Hepatocyte (in vitro differentiated cells): ENCODE results near the gene CALD1. TPM values are rescaled to one million over a fixed set of nuclear protein-coding genes. Genes with fewer than 3 reads are reported as not detected.
A peak's percentile ranks its signal among the peaks of the same experiment; 100 is the strongest.

Experiments used
- DNase-seq: peaks from one replicate; pipeline ENCODE4 v3.0.0-alpha.2; 2016; ENCODE audit warnings: low spot score
- H2AFZ ChIP-seq: fragments of 200-600 bp; sonication (generic); 2 replicates; pipeline ENCODE4 v1.6.0; 2016; ENCODE audit warnings: antibody characterized with exemption, mild to moderate bottlenecking
- H3K27ac ChIP-seq: fragments of 200-600 bp; sonication (generic); 2 replicates; pipeline ENCODE4 v1.5.1; 2016; ENCODE audit warnings: mild to moderate bottlenecking
- H3K27me3 ChIP-seq: fragments of 200-600 bp; sonication (generic); 2 replicates; pipeline ENCODE4 v1.6.1; 2016
- H3K36me3 ChIP-seq: fragments of 200-600 bp; sonication (generic); replicated peaks from 2 replicates; pipeline ENCODE4 v1.5.1; 2016; ENCODE audit warnings: low read depth; ENCODE audit not compliant: insufficient read depth
- H3K4me1 ChIP-seq: fragments of 200-600 bp; sonication (generic); 2 replicates; pipeline ENCODE4 v1.5.1; 2016; ENCODE audit warnings: mild to moderate bottlenecking, moderate library complexity; ENCODE audit not compliant: insufficient read depth
- H3K4me2 ChIP-seq: fragments of 200-600 bp; sonication (generic); 2 replicates; pipeline ENCODE4 v1.6.0; 2016
- H3K4me3 ChIP-seq: fragments of 200-600 bp; sonication (generic); 2 replicates; pipeline ENCODE4 v1.5.1; 2016; ENCODE audit warnings: mild to moderate bottlenecking
- H3K79me2 ChIP-seq: fragments of 200-600 bp; sonication (generic); 2 replicates; pipeline ENCODE4 v1.6.0; 2017; ENCODE audit warnings: mild to moderate bottlenecking
- H3K9me2 ChIP-seq: fragments of 200-600 bp; sonication (generic); replicated peaks from 2 replicates; pipeline ENCODE4 v1.6.0; 2017; ENCODE audit warnings: mild to moderate bottlenecking; ENCODE audit not compliant: insufficient read depth
- H3K9me3 ChIP-seq: fragments of 200-600 bp; sonication (generic); 2 replicates; pipeline ENCODE4 v1.5.1; 2016; ENCODE audit warnings: low read depth, mild to moderate bottlenecking
- H4K20me1 ChIP-seq: fragments of 200-600 bp; sonication (generic); 2 replicates; pipeline ENCODE4 v1.6.0; 2016; ENCODE audit warnings: mild to moderate bottlenecking; ENCODE audit not compliant: insufficient read depth, poor library complexity, severe bottlenecking
- CTCF ChIP-seq: fragments of 200-600 bp; sonication (generic); IDR thresholded peaks from 2 replicates; pipeline ENCODE4 v1.5.1; 2016; ENCODE audit warnings: antibody characterized with exemption, mild to moderate bottlenecking; ENCODE audit not compliant: poor library complexity
- EZH2 ChIP-seq: fragments of 200-600 bp; sonication (generic); IDR thresholded peaks from 2 replicates; pipeline ENCODE4 v1.6.1; 2016; ENCODE audit warnings: antibody characterized with exemption, mild to moderate bottlenecking, borderline replicate concordance
- EZH2phosphoT487 ChIP-seq: fragments of 200-600 bp; sonication (generic); IDR thresholded peaks from one replicate; pipeline ENCODE4 v1.6.1; 2018; ENCODE audit warnings: antibody characterized with exemption, mild to moderate bottlenecking, low read depth, moderate library complexity; ENCODE audit not compliant: unreplicated experiment, severe bottlenecking
- WGBS: methylation state at CpG from one replicate; pipeline ENCODE4 v1.1.6; 2016; ENCODE audit warnings: low lambda C conversion rate; ENCODE audit errors: missing lambda C conversion rate; 5-methylcytosine and 5-hydroxymethylcytosine counted together
- polyA plus RNA-seq: library from polyadenylated mRNA; unstranded; fragments of >200 nt; fragmentation: Nextera tagmentation; extraction: Ambion mirVana; gene quantifications from 2 replicates; pipeline ENCODE4 v1.2.1, GENCODE V29; 2016
- total RNA-seq: library from RNA; depleted of rRNA; stranded (reverse); fragments of >200 nt; gene quantifications from 2 replicates; pipeline ENCODE4 v1.2.3, GENCODE V29; 2014

The CALD1 gene
- total and polyA plus RNA-seq, 2 experiments from 2014 or later, result 207 to 333 TPM

GRCh38 chr7:134992626-134993179 lies 213.3 kb downstream of the CALD1 start:
- H3K36me3 ChIP-seq, result no peaks in the 10 kb centered on the region
- no peaks in the 10 kb centered on the region for H4K20me1 ChIP-seq
- peak overlapping the region; percentile 82 for H3K27ac ChIP-seq
- no peak overlapping the region for H2AFZ ChIP-seq
- no peak for TF ChIP-seq CTCF
- no peak for TF ChIP-seq EZH2
- no peak for TF ChIP-seq EZH2phosphoT487
- peaks cover 26% of the 10 kb centered on the region for H3K79me2 ChIP-seq
- H3K4me2 ChIP-seq, result peak overlapping the region; percentile 44
- 77% methylated on average over 6 of the region's 6 CpGs for WGBS
- no peaks in the 10 kb centered on the region for H3K27me3 ChIP-seq
- no peak overlapping the region for H3K4me3 ChIP-seq
- peak; percentile 14 for DNase-seq
- peaks cover 64% of the 10 kb centered on the region for H3K4me1 ChIP-seq
- H3K9me2 ChIP-seq, result no peaks in the 10 kb centered on the region
- no peaks in the 10 kb centered on the region for H3K9me3 ChIP-seq

GRCh38 chr7:134993877-134994456 lies 214.5 kb downstream of the CALD1 start:
- no peak overlapping the region for H2AFZ ChIP-seq
- no peaks in the 10 kb centered on the region for H4K20me1 ChIP-seq
- H3K79me2 ChIP-seq, result peaks cover 14% of the 10 kb centered on the region
- H3K9me3 ChIP-seq, result no peaks in the 10 kb centered on the region
- H3K4me1 ChIP-seq, result peaks cover 64% of the 10 kb centered on the region
- no peaks in the 10 kb centered on the region for H3K27me3 ChIP-seq
- H3K27ac ChIP-seq, result peak overlapping the region; percentile 82
- no peak overlapping the region for H3K4me3 ChIP-seq
- no peaks in the 10 kb centered on the region for H3K36me3 ChIP-seq
- H3K9me2 ChIP-seq, result no peaks in the 10 kb centered on the region
- WGBS, result 81% methylated on average over 2 of the region's 2 CpGs
- H3K4me2 ChIP-seq, result no peak overlapping the region
- TF ChIP-seq EZH2 (no peak), EZH2phosphoT487 (no peak), CTCF (no peak)
- DNase-seq, result no peak

- H3K9me2 ChIP-seq, result no peaks in the 10 kb centered on the region
- H4K20me1 ChIP-seq, result no peaks in the 10 kb centered on the region
- DNase-seq, result peak; percentile 18
- no peak overlapping the region for H2AFZ ChIP-seq
- peak overlapping the region; percentile 82 for H3K27ac ChIP-seq
- no peaks in the 10 kb centered on the region for H3K9me3 ChIP-seq
- TF ChIP-seq EZH2 (no peak), CTCF (no peak), EZH2phosphoT487 (no peak)
- H3K4me3 ChIP-seq, result no peak overlapping the region
- no peak overlapping the region for H3K4me2 ChIP-seq
- H3K27me3 ChIP-seq, result no peaks in the 10 kb centered on the region
- no peaks in the 10 kb centered on the region for H3K36me3 ChIP-seq
- no peaks in the 10 kb centered on the region for H3K79me2 ChIP-seq
- peaks cover 64% of the 10 kb centered on the region for H3K4me1 ChIP-seq
- WGBS, result 78% methylated on average over 6 of the region's 6 CpGs
Measured at GRCh38 chr7:134995239-134996096, 216.0 kb downstream of the CALD1 start.
